HepG2 (cell line): Measurements from ENCODE around the gene LDB2. TPM values are rescaled to one million over a fixed set of nuclear protein-coding genes. Genes with fewer than 3 reads are reported as not detected.

Experiments used
- ATAC-seq: fragments of 200-7000 bp; cut with Tn5 transposase; 3 replicates; pipeline ENCODE4 v1.9.1; 2020; ENCODE audit warnings: mild to moderate bottlenecking, moderate library complexity
- BruUV-seq: library from RNA; stranded (reverse); fragments of 400-500 nt; replicated peaks from 2 replicates; lab custom pipeline; 2021; lab: Mats Ljungman, UMichigan
- CTCF ChIA-PET: fragments of 300-600 bp; formaldehyde crosslinking; extraction: SDS; loops from one replicate; lab custom pipeline; 2021; ENCODE audit warnings: low total read pairs, inconsistent platforms, low intra/inter-chr PET ratio; lab: Yijun Ruan, JAX
- POLR2A ChIA-PET: fragments of 350-600 bp; sonication (Branson Sonifier 250); formaldehyde crosslinking; loops from one replicate; lab custom pipeline; 2020; ENCODE audit warnings: antibody characterized with exemption, inconsistent platforms; lab: Yijun Ruan, JAX
- DNase-seq: peaks from one replicate; pipeline ENCODE4 v3.0.0-alpha.2; 2015; ENCODE audit warnings: low spot score
- FAIRE-seq: peaks from 3 replicates; lab custom pipeline; 2011; peaks lifted over from hg19 to GRCh38; lab: Jason Lieb, UNC
- H2AFZ ChIP-seq: one replicate; pipeline ENCODE4 v1.6.1; 2011; ENCODE audit warnings: low read length, inconsistent platforms
- H3K27ac ChIP-seq: fragments of 300-600 bp; 3 replicates; pipeline ENCODE4 v1.8.0; 2011; ENCODE audit warnings: mixed run types, mild to moderate bottlenecking, mixed read lengths, low read length, inconsistent platforms; ENCODE audit not compliant: insufficient read depth; ENCODE audit errors: extremely low read length
- H3K27me3 ChIP-seq, 2 experiments: fragments of 200-600 bp in 1 of 2; 2 replicates in 1 of 2; 3 replicates in 1 of 2; pipeline versions ENCODE4 v1.6.0 to v1.8.0; 2011; ENCODE audit warnings: low read length in 2 of 2, mild to moderate bottlenecking in 2 of 2, moderate library complexity in 2 of 2, inconsistent platforms in 1 of 2; ENCODE audit not compliant: insufficient read depth in 2 of 2, control insufficient read depth in 1 of 2
- H3K36me3 ChIP-seq, 2 experiments: fragments of 200-600 bp in 1 of 2; replicated peaks in 1 of 2; 2 replicates in 1 of 2; 3 replicates in 1 of 2; pipeline versions ENCODE4 v1.5.1 to v1.8.0; 2011; ENCODE audit warnings: low read length in 2 of 2, inconsistent platforms in 1 of 2; ENCODE audit not compliant: insufficient read depth in 2 of 2, control insufficient read depth in 1 of 2
- H3K4me1 ChIP-seq: 2 replicates; pipeline ENCODE4 v1.5.1; 2012; ENCODE audit warnings: low read length, inconsistent platforms; ENCODE audit not compliant: insufficient read depth
- H3K4me2 ChIP-seq: 2 replicates; pipeline ENCODE4 v1.6.0; 2011; ENCODE audit warnings: low read depth, low read length, inconsistent platforms
- H3K4me3 ChIP-seq, 3 experiments: fragments of 200-600 bp in 1 of 3; sonication (generic), shearing (Covaris generic) in 1 of 3; replicated peaks in 1 of 3; 2 replicates each; pipeline ENCODE4 v1.5.1; 2011 to 2016; ENCODE audit warnings: low read length in 3 of 3, inconsistent platforms in 2 of 3, low read depth in 2 of 3, mild to moderate bottlenecking in 2 of 3, control low read depth in 1 of 3, mixed read lengths in 1 of 3; ENCODE audit not compliant: insufficient read depth in 1 of 3
- H3K79me2 ChIP-seq: one replicate; pipeline ENCODE4 v1.6.1; 2011; ENCODE audit warnings: low read length, inconsistent platforms; ENCODE audit not compliant: insufficient read depth
- H3K9ac ChIP-seq: 2 replicates; pipeline ENCODE4 v1.6.0; 2011; ENCODE audit warnings: mild to moderate bottlenecking, low read depth, low read length, inconsistent platforms; ENCODE audit not compliant: insufficient read depth
- H3K9me3 ChIP-seq: 2 replicates; pipeline ENCODE4 v1.5.1; 2012; ENCODE audit warnings: mild to moderate bottlenecking, low read length
- H4K20me1 ChIP-seq: 2 replicates; pipeline ENCODE4 v1.6.0; 2011; ENCODE audit warnings: inconsistent platforms, mild to moderate bottlenecking, low read length, moderate library complexity; ENCODE audit not compliant: insufficient read depth
- GZF1 ChIP-seq: sonication (generic); formaldehyde crosslinking; IDR thresholded peaks from 2 replicates; pipeline ENCODE4 v1.5.1; 2020; ENCODE audit warnings: mild to moderate bottlenecking, missing genetic modification reagents
- HINFP ChIP-seq: sonication (generic); formaldehyde crosslinking; IDR thresholded peaks from 2 replicates; pipeline ENCODE4 v1.4.0; 2020; ENCODE audit warnings: low read depth, mild to moderate bottlenecking, missing genetic modification reagents
- NFE2 ChIP-seq: sonication (generic); formaldehyde crosslinking; IDR thresholded peaks from 2 replicates; pipeline ENCODE4 v1.4.0; 2020; ENCODE audit warnings: missing genetic modification reagents
- SIN3B ChIP-seq: fragments of 150-350 bp; IDR thresholded peaks from 2 replicates; pipeline ENCODE4 v1.6.1; 2014; ENCODE audit warnings: low read length
- ZBTB25 ChIP-seq: IDR thresholded peaks from 2 replicates; pipeline ENCODE4 v1.6.1; 2018; ENCODE audit warnings: missing genetic modification reagents
- ZNF331 ChIP-seq: sonication (generic); formaldehyde crosslinking; IDR thresholded peaks from 2 replicates; pipeline ENCODE4 v1.4.0; 2020; ENCODE audit warnings: missing genetic modification reagents
- ZNF460 ChIP-seq: sonication (generic); formaldehyde crosslinking; IDR thresholded peaks from 2 replicates; pipeline ENCODE4 v1.5.1; 2020; ENCODE audit warnings: missing genetic modification reagents, mild to moderate bottlenecking, borderline replicate concordance
- WGBS: methylation state at CpG from one replicate; pipeline ENCODE4 v1.1.6; 2017; ENCODE audit warnings: low lambda C conversion rate; 5-methylcytosine and 5-hydroxymethylcytosine counted together
- in situ Hi-C: cut with HindIII; loops from 2 replicates; pipeline ENCODE4 v1.10.0; 2017; ENCODE audit warnings: low pct_unique_long_range_greater_than_20kb; ENCODE audit not compliant: extremely low pct_ligation_motif_present
- intact Hi-C: fragments of 100-400 bp; cut with micrococcal nuclease; formaldehyde crosslinking; loops from one replicate; pipeline ENCODE4 v1.10.0; 2022; ENCODE audit not compliant: unreplicated experiment
- polyA plus RNA-seq, 8 experiments: library from polyadenylated mRNA; depleted of rRNA in 3 of 8; stranded (reverse) in 7 of 8; unstranded in 1 of 8; fragments of >200 nt; fragmentation: Illumina TruSeq in 4 of 8; extraction: Trizol in 4 of 8; gene quantifications; 2 replicates each; pipeline versions ENCODE4 v1.2.1 to v1.2.3, GENCODE V29; 2011 to 2016; ENCODE audit warnings: low read depth in 4 of 8, missing spikeins in 1 of 8, mixed read lengths in 1 of 8; ENCODE audit not compliant: insufficient read depth in 1 of 8
- total RNA-seq, 5 experiments: library from RNA; depleted of rRNA; stranded (reverse); fragments of >200 nt; fragmentation: Illumina TruSeq; extraction: Trizol; gene quantifications; 2 replicates each; pipeline ENCODE4 v1.2.3, GENCODE V29; 2016; ENCODE audit warnings: low read depth in 1 of 5

Gene LDB2
- total and polyA plus RNA-seq, 2 of the 13 experiments (the other 11 are each of a cell fraction or from before 2014, with no cell fraction given) = not detected

GRCh38 chr4:16594128-16594527, 304.3 kb downstream of the LDB2 start:
- in situ Hi-C loops = no loop called here
- H3K27ac ChIP-seq = no peak overlapping the region
- FAIRE-seq (no peak), DNase-seq (no peak)
- no peak overlapping the region for H3K9ac ChIP-seq
- intact Hi-C loops = no loop called here
- H3K36me3 ChIP-seq = no peaks in the 10 kb centered on the region
- BruUV-seq = no TSS peak
- H3K9me3 ChIP-seq = no peaks in the 10 kb centered on the region
- 13% methylated on average over 2 of the region's 2 CpGs for WGBS
- TF ChIP-seq SIN3B (no peak), HINFP (CRISPR knock-in tag) (no peak), NFE2 (CRISPR knock-in tag) (no peak), GZF1 (CRISPR knock-in tag) (no peak), ZBTB25 (no peak), ZNF331 (CRISPR knock-in tag) (no peak), ZNF460 (no peak)
- TF ChIP-seq, all 625 proteins: peak for 0
- Histone ChIP-seq H3K4me3 (no peak overlapping the region), H3K79me2 (no peaks in the 10 kb centered on the region), H2AFZ (no peak overlapping the region), H3K4me1 (peaks cover 9% of the 10 kb centered on the region; the same call in 1 of the 2 replicates), H3K4me2 (no peak overlapping the region), H4K20me1 (no peaks in the 10 kb centered on the region), H3K27me3 (peaks cover 0 to 11% of the 10 kb centered on the region in 2 experiments; a peak in 2 of 5 replicates)
- ChIA-PET POLR2A (no interaction called here), CTCF (no interaction called here)
- no peak for ATAC-seq
